HepG2 (cell line): Measurements from ENCODE around the gene MTHFR. TPM values are rescaled to one million over a fixed set of nuclear protein-coding genes. Genes with fewer than 3 reads are reported as not detected.

Experiments used
- ATAC-seq: fragments of 200-7000 bp; cut with Tn5 transposase; 3 replicates; pipeline ENCODE4 v1.9.1; 2020; ENCODE audit warnings: mild to moderate bottlenecking, moderate library complexity
- BruUV-seq: library from RNA; stranded (reverse); fragments of 400-500 nt; replicated peaks from 2 replicates; lab custom pipeline; 2021; lab: Mats Ljungman, UMichigan
- CTCF ChIA-PET: fragments of 300-600 bp; formaldehyde crosslinking; extraction: SDS; loops from one replicate; lab custom pipeline; 2021; ENCODE audit warnings: low total read pairs, inconsistent platforms, low intra/inter-chr PET ratio; lab: Yijun Ruan, JAX
- POLR2A ChIA-PET: fragments of 350-600 bp; sonication (Branson Sonifier 250); formaldehyde crosslinking; loops from one replicate; lab custom pipeline; 2020; ENCODE audit warnings: antibody characterized with exemption, inconsistent platforms; lab: Yijun Ruan, JAX
- DNase-seq: peaks from one replicate; pipeline ENCODE4 v3.0.0-alpha.2; 2015; ENCODE audit warnings: low spot score
- FAIRE-seq: peaks from 3 replicates; lab custom pipeline; 2011; peaks lifted over from hg19 to GRCh38; lab: Jason Lieb, UNC
- H2AFZ ChIP-seq: one replicate; pipeline ENCODE4 v1.6.1; 2011; ENCODE audit warnings: low read length, inconsistent platforms
- H3K27ac ChIP-seq: fragments of 300-600 bp; 3 replicates; pipeline ENCODE4 v1.8.0; 2011; ENCODE audit warnings: mixed run types, mild to moderate bottlenecking, mixed read lengths, low read length, inconsistent platforms; ENCODE audit not compliant: insufficient read depth; ENCODE audit errors: extremely low read length
- H3K27me3 ChIP-seq, 2 experiments: fragments of 200-600 bp in 1 of 2; 2 replicates in 1 of 2; 3 replicates in 1 of 2; pipeline versions ENCODE4 v1.6.0 to v1.8.0; 2011; ENCODE audit warnings: low read length in 2 of 2, mild to moderate bottlenecking in 2 of 2, moderate library complexity in 2 of 2, inconsistent platforms in 1 of 2; ENCODE audit not compliant: insufficient read depth in 2 of 2, control insufficient read depth in 1 of 2
- H3K36me3 ChIP-seq, 2 experiments: fragments of 200-600 bp in 1 of 2; replicated peaks in 1 of 2; 2 replicates in 1 of 2; 3 replicates in 1 of 2; pipeline versions ENCODE4 v1.5.1 to v1.8.0; 2011; ENCODE audit warnings: low read length in 2 of 2, inconsistent platforms in 1 of 2; ENCODE audit not compliant: insufficient read depth in 2 of 2, control insufficient read depth in 1 of 2
- H3K4me1 ChIP-seq: 2 replicates; pipeline ENCODE4 v1.5.1; 2012; ENCODE audit warnings: low read length, inconsistent platforms; ENCODE audit not compliant: insufficient read depth
- H3K4me2 ChIP-seq: 2 replicates; pipeline ENCODE4 v1.6.0; 2011; ENCODE audit warnings: low read depth, low read length, inconsistent platforms
- H3K4me3 ChIP-seq, 3 experiments: fragments of 200-600 bp in 1 of 3; sonication (generic), shearing (Covaris generic) in 1 of 3; replicated peaks in 1 of 3; 2 replicates each; pipeline ENCODE4 v1.5.1; 2011 to 2016; ENCODE audit warnings: low read length in 3 of 3, inconsistent platforms in 2 of 3, low read depth in 2 of 3, mild to moderate bottlenecking in 2 of 3, control low read depth in 1 of 3, mixed read lengths in 1 of 3; ENCODE audit not compliant: insufficient read depth in 1 of 3
- H3K79me2 ChIP-seq: one replicate; pipeline ENCODE4 v1.6.1; 2011; ENCODE audit warnings: low read length, inconsistent platforms; ENCODE audit not compliant: insufficient read depth
- H3K9ac ChIP-seq: 2 replicates; pipeline ENCODE4 v1.6.0; 2011; ENCODE audit warnings: mild to moderate bottlenecking, low read depth, low read length, inconsistent platforms; ENCODE audit not compliant: insufficient read depth
- H3K9me3 ChIP-seq: 2 replicates; pipeline ENCODE4 v1.5.1; 2012; ENCODE audit warnings: mild to moderate bottlenecking, low read length
- H4K20me1 ChIP-seq: 2 replicates; pipeline ENCODE4 v1.6.0; 2011; ENCODE audit warnings: inconsistent platforms, mild to moderate bottlenecking, low read length, moderate library complexity; ENCODE audit not compliant: insufficient read depth
- AGO2 ChIP-seq: fragments of 200-400 bp; formaldehyde crosslinking; optimal IDR thresholded peaks from 2 replicates; pipeline ENCODE3; 2017; ENCODE audit warnings: mild to moderate bottlenecking, low read depth, low read length, moderate library complexity
- ARID2 ChIP-seq: sonication (generic); formaldehyde crosslinking; IDR thresholded peaks from 2 replicates; pipeline ENCODE4 v1.8.1; 2022; ENCODE audit warnings: mild to moderate bottlenecking, missing genetic modification reagents, borderline replicate concordance
- CREB1 ChIP-seq, 2 experiments: fragments of 450-650 bp in 1 of 2; IDR thresholded peaks; 2 replicates each; pipeline ENCODE4 v1.6.1; 2016 to 2017; ENCODE audit warnings: control low read depth in 1 of 2, mild to moderate bottlenecking in 1 of 2, missing compliant biosample characterization in 1 of 2, missing genetic modification characterization in 1 of 2
- KLF11 ChIP-seq: IDR thresholded peaks from 2 replicates; pipeline ENCODE4 v1.6.1; 2016; ENCODE audit warnings: missing compliant biosample characterization
- NFKB2 ChIP-seq: sonication (generic); formaldehyde crosslinking; IDR thresholded peaks from 2 replicates; pipeline ENCODE4 v1.4.0; 2020; ENCODE audit warnings: missing genetic modification reagents, borderline replicate concordance
- POLR2A ChIP-seq, 2 experiments: IDR thresholded peaks; 2 replicates each; pipeline ENCODE4 v1.6.1; 2011; ENCODE audit warnings: low read depth in 2 of 2, low read length in 2 of 2, mild to moderate bottlenecking in 1 of 2, moderate library complexity in 1 of 2; ENCODE audit not compliant: insufficient read depth in 1 of 2
- ZNF121 ChIP-seq: sonication (generic); formaldehyde crosslinking; IDR thresholded peaks from 2 replicates; pipeline ENCODE4 v1.5.0; 2020; ENCODE audit warnings: mild to moderate bottlenecking, missing genetic modification reagents
- ZNF768 ChIP-seq: sonication (generic); formaldehyde crosslinking; IDR thresholded peaks from 2 replicates; pipeline ENCODE4 v1.4.0; 2020; ENCODE audit warnings: missing genetic modification reagents
- ZNF780A ChIP-seq: sonication (generic); formaldehyde crosslinking; IDR thresholded peaks from 2 replicates; pipeline ENCODE4 v1.8.0; 2022; ENCODE audit warnings: mild to moderate bottlenecking, missing genetic modification reagents, moderate library complexity
- WGBS: methylation state at CpG from one replicate; pipeline ENCODE4 v1.1.6; 2017; ENCODE audit warnings: low lambda C conversion rate; 5-methylcytosine and 5-hydroxymethylcytosine counted together
- in situ Hi-C: cut with HindIII; loops from 2 replicates; pipeline ENCODE4 v1.10.0; 2017; ENCODE audit warnings: low pct_unique_long_range_greater_than_20kb; ENCODE audit not compliant: extremely low pct_ligation_motif_present
- intact Hi-C: fragments of 100-400 bp; cut with micrococcal nuclease; formaldehyde crosslinking; loops from one replicate; pipeline ENCODE4 v1.10.0; 2022; ENCODE audit not compliant: unreplicated experiment
- polyA plus RNA-seq, 8 experiments: library from polyadenylated mRNA; depleted of rRNA in 3 of 8; stranded (reverse) in 7 of 8; unstranded in 1 of 8; fragments of >200 nt; fragmentation: Illumina TruSeq in 4 of 8; extraction: Trizol in 4 of 8; gene quantifications; 2 replicates each; pipeline versions ENCODE4 v1.2.1 to v1.2.3, GENCODE V29; 2011 to 2016; ENCODE audit warnings: low read depth in 4 of 8, missing spikeins in 1 of 8, mixed read lengths in 1 of 8; ENCODE audit not compliant: insufficient read depth in 1 of 8
- total RNA-seq, 5 experiments: library from RNA; depleted of rRNA; stranded (reverse); fragments of >200 nt; fragmentation: Illumina TruSeq; extraction: Trizol; gene quantifications; 2 replicates each; pipeline ENCODE4 v1.2.3, GENCODE V29; 2016; ENCODE audit warnings: low read depth in 1 of 5
- TF ChIP-seq, protein P1 (sequence below): sonication (generic); formaldehyde crosslinking; IDR thresholded peaks from 2 replicates; pipeline ENCODE4 v1.4.0; 2020; ENCODE audit warnings: missing genetic modification reagents, mild to moderate bottlenecking, borderline replicate concordance

MTHFR gene
- total and polyA plus RNA-seq, 2 of the 13 experiments (the other 11 are each of a cell fraction or from before 2014, with no cell fraction given) = 3.8 to 8.2 TPM

GRCh38 chr1:11841245-11842153 is 35.7 kb upstream of the MTHFR start (continued):
- TF ChIP-seq ZNF121 (CRISPR knock-in tag) (0 out of 2 replicates have a peak, but pooled peaks have one; percentile 4), ZNF768 (CRISPR knock-in tag) (0 out of 2 replicates have a peak, but pooled peaks have one; percentile 15), AGO2 (peak; percentile 18), CREB1 (IDR thresholded peaks at IDR 0.05) (peak; percentile 75), CREB1 (CRISPR knock-in tag; IDR thresholded peaks at IDR 0.05) (no peak), ARID2 (0 out of 2 replicates have a peak, but pooled peaks have one; percentile 45)

GRCh38 chr1:11839727-11840705 is 34.3 kb upstream of the MTHFR start:
- Histone ChIP-seq H3K9ac (no peak overlapping the region), H3K27ac (peak overlapping the region; percentile 94), H4K20me1 (no peaks in the 10 kb centered on the region), H2AFZ (no peak overlapping the region), H3K79me2 (no peaks in the 10 kb centered on the region), H3K4me3 (no peak overlapping the region), H3K4me2 (no peak overlapping the region), H3K4me1 (peaks cover 61% of the 10 kb centered on the region), H3K27me3 (no peaks in the 10 kb centered on the region), H3K36me3 (peaks cover 35 to 72% of the 10 kb centered on the region in 2 experiments), H3K9me3 (no peaks in the 10 kb centered on the region)
- TF ChIP-seq, protein P1, sequence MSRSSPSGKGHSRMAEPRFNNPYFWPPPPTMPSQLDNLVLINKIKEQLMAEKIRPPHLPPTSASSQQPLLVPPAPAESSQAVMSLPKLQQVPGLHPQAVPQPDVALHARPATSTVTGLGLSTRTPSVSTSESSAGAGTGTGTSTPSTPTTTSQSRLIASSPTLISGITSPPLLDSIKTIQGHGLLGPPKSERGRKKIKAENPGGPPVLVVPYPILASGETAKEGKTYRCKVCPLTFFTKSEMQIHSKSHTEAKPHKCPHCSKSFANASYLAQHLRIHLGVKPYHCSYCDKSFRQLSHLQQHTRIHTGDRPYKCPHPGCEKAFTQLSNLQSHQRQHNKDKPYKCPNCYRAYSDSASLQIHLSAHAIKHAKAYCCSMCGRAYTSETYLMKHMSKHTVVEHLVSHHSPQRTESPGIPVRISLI (CRISPR knock-in tag) = no peak
- TF ChIP-seq AGO2 (peak; percentile 36), ZNF780A (CRISPR knock-in tag) (no peak), KLF11 (no peak), POLR2A (IDR thresholded peaks at IDR 0.05; ENCODE audit: insufficient read depth in 1 of 2, low read depth in 2 of 2, low read length in 2 of 2) (0 out of 4 replicates have a peak, but pooled peaks of 1 of the 2 experiments have one; percentile 14), NFKB2 (CRISPR knock-in tag) (0 out of 2 replicates have a peak, but pooled peaks have one; percentile 17)
- ATAC-seq = no peak
- ChIA-PET CTCF (interaction anchor here (1.4 to 4.1 kb wide), 4 partner anchors 52 to 127 kb away, joined by 4 to 46 read pairs (median 16); no protein-coding TSS in a partner anchor), POLR2A (interaction anchor here (4.4 kb wide), 1 partner anchor 69 kb away, joined by 53 read pairs; no protein-coding TSS in a partner anchor)
- no peak for FAIRE-seq
- DNase-seq = no peak
- in situ Hi-C loops = loop anchor here (5.0 to 10.0 kb wide), 2 partner anchors 57 to 125 kb away; no protein-coding TSS in a partner anchor
- intact Hi-C loops = loop anchor here (2.0 to 5.0 kb wide), 2 partner anchors 67 to 127 kb away; no protein-coding TSS in a partner anchor
- no TSS peak for BruUV-seq
- WGBS = 96% methylated on average over 11 of the region's 20 CpGs
